DOHH2 (cell line): ENCODE data around the gene RAI1.

Experiments
- H3F3A ChIP-seq: fragments of 200-600 bp; sonication (generic), shearing (Covaris generic); 2 replicates; pipeline ENCODE4 v1.6.0; 2016; ENCODE audit warnings: antibody characterized with exemption, mild to moderate bottlenecking; ENCODE audit not compliant: control insufficient read depth, insufficient read depth
- H3K27ac ChIP-seq: fragments of 200-600 bp; sonication (generic); 2 replicates; pipeline ENCODE4 v1.5.1; 2014; ENCODE audit warnings: low read depth, mild to moderate bottlenecking, low read length, moderate library complexity
- H3K27me3 ChIP-seq: fragments of 200-600 bp; sonication (generic); 2 replicates; pipeline ENCODE4 v1.6.1; 2014; ENCODE audit warnings: mild to moderate bottlenecking, low read length, mixed read lengths; ENCODE audit not compliant: control insufficient read depth
- H3K36me3 ChIP-seq: fragments of 200-600 bp; sonication (generic); 2 replicates; pipeline ENCODE4 v1.6.1; 2014; ENCODE audit warnings: mild to moderate bottlenecking, low read length, moderate library complexity, mixed read lengths; ENCODE audit not compliant: control insufficient read depth
- H3K4me1 ChIP-seq: fragments of 200-600 bp; sonication (generic); 2 replicates; pipeline ENCODE4 v1.6.1; 2014; ENCODE audit warnings: mild to moderate bottlenecking, low read length, mixed read lengths; ENCODE audit not compliant: control insufficient read depth
- H3K4me2 ChIP-seq: fragments of 200-600 bp; sonication (generic); 2 replicates; pipeline ENCODE4 v1.6.0; 2014; ENCODE audit warnings: mild to moderate bottlenecking, low read length, moderate library complexity
- H3K4me3 ChIP-seq: fragments of 200-600 bp; sonication (generic); 2 replicates; pipeline ENCODE4 v1.5.1; 2014; ENCODE audit warnings: mild to moderate bottlenecking, low read length, mixed read lengths
- H3K79me2 ChIP-seq: fragments of 200-600 bp; sonication (generic); 2 replicates; pipeline ENCODE4 v1.6.1; 2014; ENCODE audit warnings: mild to moderate bottlenecking, low read length, mixed read lengths; ENCODE audit not compliant: control insufficient read depth
- H3K9me2 ChIP-seq: fragments of 200-600 bp; sonication (generic); replicated peaks from 2 replicates; pipeline ENCODE4 v1.6.1; 2014; ENCODE audit warnings: mild to moderate bottlenecking, low read length, mixed read lengths; ENCODE audit not compliant: control insufficient read depth
- H3K9me3 ChIP-seq: fragments of 200-600 bp; sonication (generic); 2 replicates; pipeline ENCODE4 v1.6.1; 2014; ENCODE audit warnings: antibody characterized with exemption, low read length, mixed read lengths; ENCODE audit not compliant: control insufficient read depth, insufficient read depth
- H4K20me1 ChIP-seq: fragments of 200-600 bp; sonication (generic); 2 replicates; pipeline ENCODE4 v1.6.0; 2014; ENCODE audit warnings: low read depth, mild to moderate bottlenecking, antibody characterized with exemption, low read length, moderate library complexity; ENCODE audit not compliant: control insufficient read depth, insufficient read depth
- CTCF ChIP-seq: fragments of 200-600 bp; sonication (generic); IDR thresholded peaks from one replicate; pipeline ENCODE4 v1.5.1; 2014; ENCODE audit warnings: antibody characterized with exemption, mild to moderate bottlenecking, low read depth, low read length; ENCODE audit not compliant: poor library complexity, severe bottlenecking
- EZH2phosphoT487 ChIP-seq: fragments of 200-600 bp; sonication (generic); IDR thresholded peaks from 2 replicates; pipeline ENCODE4 v1.6.1; 2017; ENCODE audit warnings: borderline replicate concordance, mild to moderate bottlenecking, antibody characterized with exemption, low read length, moderate library complexity, mixed read lengths

The RAI1 gene

DNA sequence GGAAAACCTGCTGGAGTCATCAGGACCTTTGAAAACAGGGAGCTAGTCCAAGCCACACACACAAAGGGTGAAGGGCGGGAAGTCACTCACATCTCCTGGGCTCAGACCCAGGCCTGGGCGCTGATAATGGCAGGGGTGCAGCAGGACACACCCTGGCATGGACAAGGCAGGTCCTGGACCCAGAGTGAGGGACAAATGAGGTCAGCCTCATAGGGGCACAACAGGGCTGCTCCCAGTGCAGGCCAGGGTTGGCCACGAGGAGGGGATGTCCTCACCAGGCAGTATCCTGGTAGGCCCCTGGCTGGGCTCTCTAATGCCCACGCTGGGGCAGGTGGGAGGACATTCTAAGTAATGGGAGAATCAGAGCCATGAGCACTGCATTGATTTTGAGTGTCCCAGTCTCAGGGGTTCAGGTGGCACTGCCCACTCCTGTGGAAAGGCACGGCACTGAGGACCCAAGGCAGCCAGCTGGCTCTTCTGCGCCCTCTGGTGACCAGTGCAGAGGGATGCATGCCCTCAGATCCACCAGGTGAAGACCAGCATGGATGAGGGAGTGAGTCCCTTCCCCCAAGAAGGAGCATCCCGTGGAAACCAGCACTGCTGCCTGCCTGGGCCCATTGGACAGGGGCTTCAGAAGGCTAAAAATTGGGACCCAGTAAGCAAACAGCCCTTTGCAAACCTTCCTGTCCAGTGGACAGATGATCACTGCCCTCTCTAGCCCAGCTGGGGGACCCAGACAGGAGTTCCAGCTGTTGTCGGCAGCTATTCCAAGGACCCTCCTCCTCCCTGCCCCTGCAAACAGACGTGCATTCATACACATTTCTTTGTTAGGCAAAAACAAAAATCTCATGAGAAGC, 178.9 kb downstream of the RAI1 start:
- Histone ChIP-seq H3K36me3 (no peaks in the 10 kb centered on the region), H3K4me3 (no peak overlapping the region), H3K4me2 (no peak overlapping the region), H3K9me2 (no peaks in the 10 kb centered on the region), H4K20me1 (no peaks in the 10 kb centered on the region), H3K27me3 (no peaks in the 10 kb centered on the region), H3K4me1 (no peaks in the 10 kb centered on the region), H3K9me3 (no peaks in the 10 kb centered on the region), H3F3A (no peaks in the 10 kb centered on the region), H3K27ac (no peak overlapping the region), H3K79me2 (no peaks in the 10 kb centered on the region)
- TF ChIP-seq CTCF (peak; percentile 98), EZH2phosphoT487 (no peak)

DNA sequence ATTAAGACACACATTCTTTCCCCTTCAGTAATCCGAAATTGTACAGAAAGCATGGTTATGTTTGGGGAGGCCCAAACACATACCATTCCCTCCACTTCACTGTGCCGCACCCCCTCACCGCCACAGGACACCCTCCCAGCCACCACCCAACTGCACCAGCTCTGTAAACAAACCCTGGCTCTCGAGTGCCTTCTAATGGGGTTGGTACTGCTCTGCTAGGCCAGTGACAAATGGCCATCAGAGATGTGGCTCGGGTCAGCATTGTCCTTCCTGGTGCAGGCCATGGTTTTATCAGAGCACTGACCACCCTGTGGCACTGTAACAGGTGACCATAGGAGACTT, 179.5 kb downstream of the RAI1 start:
- no peaks in the 10 kb centered on the region for H3K36me3 ChIP-seq

More for the DNA sequence above, 179.5 kb downstream of the RAI1 start:
- H4K20me1 ChIP-seq: no peaks in the 10 kb centered on the region
- TF ChIP-seq EZH2phosphoT487 (no peak), CTCF (no peak)
- no peak overlapping the region for H3K4me2 ChIP-seq
- no peak overlapping the region for H3K4me3 ChIP-seq
- no peaks in the 10 kb centered on the region for H3K4me1 ChIP-seq
- no peaks in the 10 kb centered on the region for H3K9me3 ChIP-seq
- H3K9me2 ChIP-seq: no peaks in the 10 kb centered on the region
- no peaks in the 10 kb centered on the region for H3K27me3 ChIP-seq
- no peaks in the 10 kb centered on the region for H3K79me2 ChIP-seq
- no peak overlapping the region for H3K27ac ChIP-seq
- no peaks in the 10 kb centered on the region for H3F3A ChIP-seq
